Thyroid gland (tissue), 4 donors: ENCODE measurements around the gene PLS3.

Source experiments
- CTCF ChIP-seq, 6 experiments: fragments of 200-600 bp in 3 of 6; fragments of 450-650 bp in 3 of 6; sonication (generic) in 3 of 6; IDR thresholded peaks; one replicate each; pipeline ENCODE4 v1.5.1; 2016 to 2019; ENCODE audit warnings: antibody characterized with exemption in 6 of 6, mild to moderate bottlenecking in 2 of 6, inconsistent platforms in 1 of 6, moderate library complexity in 1 of 6
- POLR2A ChIP-seq, 2 donors: fragments of 450-650 bp; IDR thresholded peaks; one replicate each; pipeline ENCODE4 v1.6.1; 2017; ENCODE audit warnings: antibody characterized with exemption in 2 of 2, mild to moderate bottlenecking in 2 of 2, moderate library complexity in 1 of 2

GRCh38 chrX:115642895-115643530, 82.0 kb downstream of the PLS3 start:
- TF ChIP-seq CTCF (IDR thresholded peaks at IDR 0.05) (peak; percentile 76 to 95 (median 80)), POLR2A (IDR thresholded peaks at IDR 0.05) (no peak)
